IPS-18a (cell line): ENCODE measurements around the gene MARCHF4.

Experiments
- H3K27ac ChIP-seq: one replicate; pipeline ENCODE4 v1.5.1; 2013; ENCODE audit warnings: low read length
- H3K27me3 ChIP-seq: one replicate; pipeline ENCODE4 v1.6.1; 2013; ENCODE audit warnings: mild to moderate bottlenecking, low read length; ENCODE audit not compliant: control insufficient read depth, insufficient read depth
- H3K36me3 ChIP-seq: one replicate; pipeline ENCODE4 v1.6.1; 2013; ENCODE audit warnings: low read depth, low read length; ENCODE audit not compliant: control insufficient read depth
- H3K4me1 ChIP-seq: one replicate; pipeline ENCODE4 v1.6.1; 2013; ENCODE audit warnings: low read depth, low read length; ENCODE audit not compliant: control insufficient read depth
- H3K4me3 ChIP-seq: one replicate; pipeline ENCODE4 v1.5.1; 2013; ENCODE audit warnings: low read length
- H3K9ac ChIP-seq: one replicate; pipeline ENCODE4 v1.6.1; 2013; ENCODE audit warnings: mild to moderate bottlenecking, low read length, moderate library complexity
- H3K9me3 ChIP-seq: one replicate; pipeline ENCODE4 v1.6.1; 2013; ENCODE audit warnings: low read depth, low read length; ENCODE audit not compliant: control insufficient read depth

MARCHF4 gene

GRCh38 chr2:216371721-216372702 is at the start of gene MARCHF4:
Gene MARCHF4 (minus strand): TSS chr2:216372483. CDS start chr2:216370260, 2,223 bp downstream.
- H3K27me3 ChIP-seq = peaks cover 33% of the 10 kb centered on the region
- H3K36me3 ChIP-seq = no peaks in the 10 kb centered on the region
- H3K9me3 ChIP-seq = no peaks in the 10 kb centered on the region
- H3K27ac ChIP-seq = no peak within 1 kb of the TSS
- peaks cover 12% of the 10 kb centered on the region for H3K4me1 ChIP-seq
- no peak within 1 kb of the TSS for H3K9ac ChIP-seq
- peak within 1 kb of the TSS; percentile 48 for H3K4me3 ChIP-seq

GRCh38 chr2:216420367-216421101 is 48.3 kb upstream of the MARCHF4 start:
- H3K9ac ChIP-seq = no peak overlapping the region
- H3K36me3 ChIP-seq = peaks cover 45% of the 10 kb centered on the region
- no peak overlapping the region for H3K27ac ChIP-seq
- no peaks in the 10 kb centered on the region for H3K27me3 ChIP-seq
- H3K4me3 ChIP-seq = no peak overlapping the region
- H3K9me3 ChIP-seq = no peaks in the 10 kb centered on the region
- H3K4me1 ChIP-seq = no peaks in the 10 kb centered on the region

GRCh38 chr2:216418981-216419380 is 46.7 kb upstream of the MARCHF4 start:
- Histone ChIP-seq H3K4me3 (no peak overlapping the region), H3K9me3 (no peaks in the 10 kb centered on the region), H3K27ac (no peak overlapping the region), H3K9ac (no peak overlapping the region), H3K27me3 (no peaks in the 10 kb centered on the region), H3K4me1 (no peaks in the 10 kb centered on the region), H3K36me3 (peaks cover 35% of the 10 kb centered on the region)

- no peaks in the 10 kb centered on the region for H3K9me3 ChIP-seq
- no peak overlapping the region for H3K27ac ChIP-seq
- no peaks in the 10 kb centered on the region for H3K27me3 ChIP-seq
- H3K9ac ChIP-seq = no peak overlapping the region
- peaks cover 14% of the 10 kb centered on the region for H3K36me3 ChIP-seq
- no peak overlapping the region for H3K4me3 ChIP-seq
- H3K4me1 ChIP-seq = no peaks in the 10 kb centered on the region
These were observed 44.5 kb upstream of the MARCHF4 start for GRCh38 chr2:216416571-216417307.

GRCh38 chr2:216415541-216415940 is 43.3 kb upstream of the MARCHF4 start:
- Histone ChIP-seq H3K27ac (no peak overlapping the region), H3K9ac (no peak overlapping the region), H3K9me3 (no peaks in the 10 kb centered on the region), H3K4me3 (no peak overlapping the region), H3K4me1 (no peaks in the 10 kb centered on the region), H3K36me3 (peaks cover 4% of the 10 kb centered on the region), H3K27me3 (no peaks in the 10 kb centered on the region)

- no peaks in the 10 kb centered on the region for H3K4me1 ChIP-seq
- H3K4me3 ChIP-seq = no peak overlapping the region
- H3K36me3 ChIP-seq = no peaks in the 10 kb centered on the region
- H3K27me3 ChIP-seq = no peaks in the 10 kb centered on the region
- no peak overlapping the region for H3K9ac ChIP-seq
- H3K9me3 ChIP-seq = no peaks in the 10 kb centered on the region
- no peak overlapping the region for H3K27ac ChIP-seq
These were observed 42.6 kb upstream of the MARCHF4 start for GRCh38 chr2:216414772-216415319.

GRCh38 chr2:216413882-216414281 is 41.6 kb upstream of the MARCHF4 start:
- no peaks in the 10 kb centered on the region for H3K4me1 ChIP-seq
- no peaks in the 10 kb centered on the region for H3K27me3 ChIP-seq
- H3K9me3 ChIP-seq = no peaks in the 10 kb centered on the region
- H3K4me3 ChIP-seq = no peak overlapping the region
- H3K27ac ChIP-seq = no peak overlapping the region
- H3K9ac ChIP-seq = no peak overlapping the region
- no peaks in the 10 kb centered on the region for H3K36me3 ChIP-seq

- H3K9ac ChIP-seq = peak within 1 kb of the TSS; percentile 70
These were observed 40.0 kb upstream of the MARCHF4 start, which contains the start of gene SMARCAL1 for GRCh38 chr2:216412022-216412999. Gene SMARCAL1 (plus strand): TSS chr2:216412484. CDS start chr2:216414705, 2,221 bp downstream.

GRCh38 chr2:216410550-216410949 is 38.3 kb upstream of the MARCHF4 start:
- H3K9ac ChIP-seq = no peak overlapping the region
- no peaks in the 10 kb centered on the region for H3K36me3 ChIP-seq
- peaks cover 6% of the 10 kb centered on the region for H3K4me1 ChIP-seq
- no peaks in the 10 kb centered on the region for H3K27me3 ChIP-seq
- H3K27ac ChIP-seq = no peak overlapping the region
- H3K4me3 ChIP-seq = no peak overlapping the region
- H3K9me3 ChIP-seq = no peaks in the 10 kb centered on the region

More at GRCh38 chr2:216412022-216412999, 40.0 kb upstream of the MARCHF4 start, which contains the start of gene SMARCAL1:
- Histone ChIP-seq H3K36me3 (no peaks in the 10 kb centered on the region), H3K9me3 (no peaks in the 10 kb centered on the region), H3K27me3 (no peaks in the 10 kb centered on the region), H3K4me1 (peaks cover 6% of the 10 kb centered on the region), H3K4me3 (peak within 1 kb of the TSS; percentile 93), H3K27ac (peak within 1 kb of the TSS; percentile 83)
